Trophoblast cell (in vitro differentiated cells and primary cell): ENCODE measurements around the gene DDIT3.
A peak's percentile ranks its signal among the peaks of the same experiment; 100 is the strongest.

Experiments
- DNase-seq, 2 donors: peaks; one replicate each; pipeline ENCODE4 v3.0.0-alpha.2; 2016
- H2AFZ ChIP-seq: 2 replicates; pipeline ENCODE4 v1.6.1; 2013; ENCODE audit warnings: low read length, moderate library complexity, mild to moderate bottlenecking; ENCODE audit not compliant: insufficient read depth, poor library complexity
- H2AK5ac ChIP-seq: 2 replicates; pipeline ENCODE4 v1.6.1; 2013; ENCODE audit warnings: mild to moderate bottlenecking, low read length
- H2BK120ac ChIP-seq: 2 replicates; pipeline ENCODE4 v1.6.1; 2013; ENCODE audit warnings: low read length, mild to moderate bottlenecking, moderate library complexity; ENCODE audit not compliant: insufficient read depth, poor library complexity
- H2BK12ac ChIP-seq: 2 replicates; pipeline ENCODE4 v1.6.1; 2013; ENCODE audit warnings: mild to moderate bottlenecking, low read length, moderate library complexity
- H2BK5ac ChIP-seq: 2 replicates; pipeline ENCODE4 v1.6.1; 2013; ENCODE audit warnings: low read length, low read depth, moderate library complexity, mild to moderate bottlenecking; ENCODE audit not compliant: poor library complexity
- H3K14ac ChIP-seq: 2 replicates; pipeline ENCODE4 v1.6.1; 2013; ENCODE audit warnings: mild to moderate bottlenecking, low read length
- H3K18ac ChIP-seq: 2 replicates; pipeline ENCODE4 v1.6.1; 2013; ENCODE audit warnings: mild to moderate bottlenecking, low read length
- H3K23ac ChIP-seq: 2 replicates; pipeline ENCODE4 v1.6.1; 2013; ENCODE audit warnings: low read length
- H3K27ac ChIP-seq: 2 replicates; pipeline ENCODE4 v1.5.1; 2013; ENCODE audit warnings: low read depth, mild to moderate bottlenecking, inconsistent platforms, low read length, moderate library complexity
- H3K27me3 ChIP-seq: 2 replicates; pipeline ENCODE4 v1.6.1; 2013; ENCODE audit warnings: inconsistent platforms, mild to moderate bottlenecking, low read length, moderate library complexity; ENCODE audit not compliant: insufficient read depth
- H3K36me3 ChIP-seq, 2 experiments: 1 replicate in 1 of 2; 2 replicates in 1 of 2; pipeline ENCODE4 v1.6.1; 2013; ENCODE audit warnings: low read length in 2 of 2, mild to moderate bottlenecking in 2 of 2, moderate library complexity in 1 of 2; ENCODE audit not compliant: insufficient read depth in 2 of 2, control insufficient read depth in 1 of 2
- H3K4ac ChIP-seq: 2 replicates; pipeline ENCODE4 v1.6.1; 2013; ENCODE audit warnings: low read depth, mild to moderate bottlenecking, low read length, moderate library complexity
- H3K4me1 ChIP-seq, 2 experiments: 1 replicate in 1 of 2; 2 replicates in 1 of 2; pipeline ENCODE4 v1.6.1; 2013; ENCODE audit warnings: low read length in 2 of 2, mild to moderate bottlenecking in 2 of 2, moderate library complexity in 1 of 2; ENCODE audit not compliant: insufficient read depth in 2 of 2, control insufficient read depth in 1 of 2
- H3K4me2 ChIP-seq: 2 replicates; pipeline ENCODE4 v1.6.1; 2013; ENCODE audit warnings: inconsistent platforms, mild to moderate bottlenecking, low read length, moderate library complexity
- H3K4me3 ChIP-seq: 2 replicates; pipeline ENCODE4 v1.5.1; 2013; ENCODE audit warnings: mild to moderate bottlenecking, low read depth, low read length, inconsistent platforms
- H3K79me1 ChIP-seq: one replicate; pipeline ENCODE4 v1.6.1; 2013; ENCODE audit warnings: low read length
- H3K79me2 ChIP-seq: 2 replicates; pipeline ENCODE4 v1.6.1; 2013; ENCODE audit warnings: low read length, mild to moderate bottlenecking; ENCODE audit not compliant: control insufficient read depth, insufficient read depth, poor library complexity
- H3K9ac ChIP-seq: 2 replicates; pipeline ENCODE4 v1.6.1; 2013; ENCODE audit warnings: mild to moderate bottlenecking, low read length
- H3K9me3 ChIP-seq: 2 replicates; pipeline ENCODE4 v1.6.1; 2013; ENCODE audit warnings: low read depth, mild to moderate bottlenecking, control low read depth, inconsistent platforms, low read length; ENCODE audit not compliant: insufficient read depth
- H4K12ac ChIP-seq: 2 replicates; pipeline ENCODE4 v1.6.1; 2013; ENCODE audit warnings: low read depth, mild to moderate bottlenecking, low read length, moderate library complexity
- H4K8ac ChIP-seq: 2 replicates; pipeline ENCODE4 v1.6.1; 2013; ENCODE audit warnings: low read depth, mild to moderate bottlenecking, low read length, moderate library complexity
- H4K91ac ChIP-seq: one replicate; pipeline ENCODE4 v1.6.1; 2013; ENCODE audit warnings: low read depth, mild to moderate bottlenecking, low read length, moderate library complexity
- WGBS: extraction: QIAGEN DNeasy Blood & Tissue Kit; methylation state at CpG from one replicate; pipeline ENCODE4 v1.1.7; 2013; ENCODE audit warnings: missing lambda C conversion rate; ENCODE audit not compliant: insufficient read length, insufficient coverage; ENCODE audit errors: extremely low coverage; 5-methylcytosine and 5-hydroxymethylcytosine counted together

DDIT3 gene

GRCh38 chr12:57473392-57473791 is 46.9 kb downstream of the DDIT3 start:
- Histone ChIP-seq H4K8ac (no peak overlapping the region), H3K4ac (no peak overlapping the region), H3K9me3 (no peaks in the 10 kb centered on the region), H2BK5ac (no peak overlapping the region), H3K27me3 (peaks cover 34% of the 10 kb centered on the region), H3K79me1 (no peaks in the 10 kb centered on the region), H4K12ac (no peak overlapping the region), H3K27ac (no peak overlapping the region), H3K18ac (no peak overlapping the region), H3K9ac (no peak overlapping the region), H3K4me1 (peaks cover 7 to 11% of the 10 kb centered on the region in 2 experiments), H3K79me2 (no peaks in the 10 kb centered on the region), H3K36me3 (no peaks in the 10 kb centered on the region), H2BK12ac (no peak overlapping the region), H2BK120ac (no peak overlapping the region), H2AK5ac (no peak overlapping the region), H3K14ac (no peak overlapping the region), H3K4me3 (no peak overlapping the region), H3K4me2 (no peak overlapping the region), H3K23ac (no peak overlapping the region), H2AFZ (no peak overlapping the region), H4K91ac (no peak overlapping the region)
- DNase-seq: no peak
- WGBS: no CpG with 5 or more reads among the region's 3 CpGs

DNA sequence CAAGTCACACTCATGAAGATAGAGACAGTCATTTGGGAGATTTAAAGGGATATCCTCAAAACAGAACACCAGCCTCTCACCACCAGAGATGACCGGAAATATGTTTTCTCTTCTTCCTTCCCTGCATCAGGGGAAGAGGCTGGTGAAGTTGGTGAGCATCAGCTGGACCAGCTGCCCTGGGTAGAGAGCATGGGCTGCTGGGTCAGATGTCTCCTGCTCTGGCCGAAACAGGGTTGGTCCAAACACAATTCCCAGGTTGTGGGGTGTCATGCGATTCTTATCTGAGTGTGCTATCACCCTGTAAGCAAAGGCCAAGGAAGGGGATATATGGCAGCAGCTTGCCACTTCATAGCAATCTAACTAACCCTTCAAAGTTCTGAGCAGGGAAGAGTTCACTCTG is 47.9 kb downstream of the DDIT3 start:
- no peak overlapping the region for H4K12ac ChIP-seq
- H2BK12ac ChIP-seq: no peak overlapping the region
- H4K91ac ChIP-seq: no peak overlapping the region
- H3K14ac ChIP-seq: no peak overlapping the region
- H4K8ac ChIP-seq: no peak overlapping the region
- H3K9ac ChIP-seq: no peak overlapping the region
- peak overlapping the region; percentile 25 for H3K4me3 ChIP-seq
- WGBS: no CpG with 5 or more reads among the region's 3 CpGs
- no peak overlapping the region for H3K18ac ChIP-seq
- no peak overlapping the region for H2AFZ ChIP-seq
- no peak overlapping the region for H3K4me2 ChIP-seq
- H3K27me3 ChIP-seq: peaks cover 34% of the 10 kb centered on the region
- no peak overlapping the region for H2AK5ac ChIP-seq
- no peaks in the 10 kb centered on the region for H3K79me2 ChIP-seq
- H3K36me3 ChIP-seq: no peaks in the 10 kb centered on the region
- no peaks in the 10 kb centered on the region for H3K9me3 ChIP-seq
- no peak overlapping the region for H3K23ac ChIP-seq
- H3K4ac ChIP-seq: no peak overlapping the region
- H3K79me1 ChIP-seq: no peaks in the 10 kb centered on the region
- no peak overlapping the region for H3K27ac ChIP-seq
- H3K4me1 ChIP-seq: peaks cover 7 to 11% of the 10 kb centered on the region in 2 experiments
- no peak for DNase-seq
- H2BK120ac ChIP-seq: no peak overlapping the region
- no peak overlapping the region for H2BK5ac ChIP-seq

DNA sequence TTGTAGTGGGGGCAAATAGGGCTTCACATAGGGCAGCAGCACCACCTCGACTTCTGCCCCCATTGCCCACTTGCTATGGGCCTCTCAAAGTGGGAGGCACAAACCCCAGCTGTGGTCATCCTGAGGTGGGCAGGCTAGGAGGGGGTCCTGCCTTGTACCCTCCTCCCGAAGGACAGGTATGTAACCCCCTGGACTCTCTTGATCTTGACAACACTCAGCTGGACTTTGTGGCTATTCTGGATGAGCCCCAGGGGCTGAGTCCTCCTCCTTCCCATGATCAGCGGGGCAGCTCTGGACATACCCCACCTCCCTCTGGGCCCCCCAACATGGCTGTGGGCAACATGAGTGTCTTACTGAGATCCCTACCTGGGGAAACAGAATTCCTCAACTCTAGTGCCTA is 48.7 kb downstream of the DDIT3 start:
- Histone ChIP-seq H4K91ac (no peak overlapping the region), H3K9me3 (no peaks in the 10 kb centered on the region), H3K18ac (no peak overlapping the region), H3K4me1 (peaks cover 7 to 11% of the 10 kb centered on the region in 2 experiments), H3K27ac (no peak overlapping the region), H3K23ac (no peak overlapping the region), H2BK12ac (no peak overlapping the region), H2BK5ac (no peak overlapping the region), H2BK120ac (no peak overlapping the region), H3K27me3 (peaks cover 33% of the 10 kb centered on the region), H4K8ac (no peak overlapping the region), H3K4ac (no peak overlapping the region), H3K9ac (no peak overlapping the region), H3K4me3 (no peak overlapping the region), H3K79me2 (no peaks in the 10 kb centered on the region), H3K79me1 (no peaks in the 10 kb centered on the region), H2AFZ (no peak overlapping the region), H3K36me3 (no peaks in the 10 kb centered on the region), H2AK5ac (no peak overlapping the region), H4K12ac (no peak overlapping the region), H3K14ac (no peak overlapping the region), H3K4me2 (no peak overlapping the region)
- no peak for DNase-seq
- no CpG with 5 or more reads among the region's 3 CpGs for WGBS

DNA sequence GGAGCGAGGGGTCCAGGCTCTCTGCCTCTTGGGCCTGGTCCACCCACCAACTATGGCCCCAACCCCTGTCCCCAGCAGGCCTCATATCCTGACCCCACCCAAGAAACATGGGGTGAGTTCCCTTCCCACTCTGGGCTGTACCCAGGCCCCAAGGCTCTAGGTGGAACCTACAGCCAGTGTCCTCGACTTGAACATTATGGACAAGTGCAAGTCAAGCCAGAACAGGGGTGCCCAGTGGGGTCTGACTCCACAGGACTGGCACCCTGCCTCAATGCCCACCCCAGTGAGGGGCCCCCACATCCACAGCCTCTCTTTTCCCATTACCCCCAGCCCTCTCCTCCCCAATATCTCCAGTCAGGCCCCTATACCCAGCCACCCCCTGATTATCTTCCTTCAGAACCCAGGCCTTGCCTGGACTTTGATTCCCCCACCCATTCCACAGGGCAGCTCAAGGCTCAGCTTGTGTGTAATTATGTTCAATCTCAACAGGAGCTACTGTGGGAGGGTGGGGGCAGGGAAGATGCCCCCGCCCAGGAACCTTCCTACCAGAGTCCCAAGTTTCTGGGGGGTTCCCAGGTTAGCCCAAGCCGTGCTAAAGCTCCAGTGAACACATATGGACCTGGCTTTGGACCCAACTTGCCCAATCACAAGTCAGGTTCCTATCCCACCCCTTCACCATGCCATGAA is 49.2 kb downstream of the DDIT3 start:
- Histone ChIP-seq H3K4ac (no peak overlapping the region), H3K14ac (no peak overlapping the region), H3K18ac (no peak overlapping the region), H4K8ac (no peak overlapping the region), H3K27ac (no peak overlapping the region), H4K91ac (no peak overlapping the region), H4K12ac (no peak overlapping the region), H3K23ac (no peak overlapping the region), H3K79me2 (no peaks in the 10 kb centered on the region), H3K27me3 (peaks cover 28% of the 10 kb centered on the region), H3K36me3 (no peaks in the 10 kb centered on the region), H2BK120ac (no peak overlapping the region), H2BK12ac (no peak overlapping the region), H2AFZ (no peak overlapping the region), H3K79me1 (no peaks in the 10 kb centered on the region), H3K9me3 (no peaks in the 10 kb centered on the region), H2AK5ac (no peak overlapping the region), H2BK5ac (no peak overlapping the region), H3K4me1 (peaks cover 6 to 8% of the 10 kb centered on the region in 2 experiments), H3K4me3 (no peak overlapping the region), H3K9ac (no peak overlapping the region), H3K4me2 (no peak overlapping the region)
- no peak for DNase-seq
- WGBS: no CpG with 5 or more reads among the region's 4 CpGs
